Gastroesophageal sphincter (tissue), 4 donors: Measurements from ENCODE around the gene BROX. TPM values are rescaled to one million over a fixed set of nuclear protein-coding genes. Genes with fewer than 3 reads are reported as not detected.
A peak's percentile ranks its signal among the peaks of the same experiment; 100 is the strongest.
"Not testable (repeated sequence)": the region's sequence is repeated elsewhere in the genome, so short reads cannot be mapped to it uniquely, and the experiment has no call there.

Experiments used
- ATAC-seq: fragments of 150-250 bp; one replicate; pipeline ENCODE4 v1.9.1; 2016; ENCODE audit warnings: mild to moderate bottlenecking, moderate library complexity
- H3K27ac ChIP-seq, 4 donors: fragments of 200-600 bp; sonication (generic) in 3 of 4; 1 replicate in 3 of 4; 2 replicates in 1 of 4; pipeline ENCODE4 v1.5.1; 2016 to 2019
- H3K27me3 ChIP-seq: fragments of 200-600 bp; sonication (generic); one replicate; pipeline ENCODE4 v1.5.1; 2019
- H3K36me3 ChIP-seq, 2 donors: fragments of 200-600 bp; sonication (generic); one replicate each; pipeline ENCODE4 v1.5.1; 2019; ENCODE audit warnings: control low read depth in 1 of 2
- H3K4me1 ChIP-seq, 3 donors: fragments of 200-600 bp; sonication (generic); 1 replicate in 2 of 3; 2 replicates in 1 of 3; pipeline ENCODE4 v1.5.1; 2016 to 2019; ENCODE audit warnings: control low read depth in 2 of 3
- H3K4me3 ChIP-seq, 2 donors: fragments of 200-600 bp; sonication (generic); one replicate each; pipeline ENCODE4 v1.5.1; 2019; ENCODE audit warnings: mild to moderate bottlenecking in 1 of 2, moderate library complexity in 1 of 2
- H3K9me3 ChIP-seq, 3 donors: fragments of 200-600 bp; sonication (generic); one replicate each; pipeline ENCODE4 v1.5.1; 2017 to 2019; ENCODE audit warnings: control low read depth in 2 of 3
- EP300 ChIP-seq: sonication (generic); formaldehyde crosslinking; IDR thresholded peaks from one replicate; pipeline ENCODE4 v1.6.1; 2017; ENCODE audit warnings: antibody characterized with exemption, mild to moderate bottlenecking
- POLR2A ChIP-seq, 2 donors: fragments of 450-650 bp; IDR thresholded peaks; one replicate each; pipeline ENCODE4 v1.6.1; 2017; ENCODE audit warnings: antibody characterized with exemption in 2 of 2, mild to moderate bottlenecking in 2 of 2, moderate library complexity in 1 of 2
- POLR2AphosphoS5 ChIP-seq: sonication (generic); formaldehyde crosslinking; IDR thresholded peaks from one replicate; pipeline ENCODE4 v1.6.1; 2017; ENCODE audit warnings: antibody characterized with exemption
- WGBS, 2 donors: methylation state at CpG; one replicate each; pipeline ENCODE4 v1.1.5; 2018; ENCODE audit warnings: low coverage in 1 of 2; 5-methylcytosine and 5-hydroxymethylcytosine counted together
- total RNA-seq, 4 donors: library from RNA; depleted of rRNA; stranded (reverse); fragments of >200 nt; gene quantifications; one replicate each; pipeline ENCODE4 v1.1.0, GENCODE V29; 2016
- TF ChIP-seq, protein P1 (sequence below), 4 experiments: fragments of 200-600 bp in 2 of 4; fragments of 450-650 bp in 2 of 4; sonication (generic) in 1 of 4; IDR thresholded peaks; one replicate each; pipeline ENCODE4 v1.5.1; 2017 to 2019; ENCODE audit warnings: antibody characterized with exemption in 4 of 4, mild to moderate bottlenecking in 2 of 4, moderate library complexity in 2 of 4

The BROX gene, protein sequence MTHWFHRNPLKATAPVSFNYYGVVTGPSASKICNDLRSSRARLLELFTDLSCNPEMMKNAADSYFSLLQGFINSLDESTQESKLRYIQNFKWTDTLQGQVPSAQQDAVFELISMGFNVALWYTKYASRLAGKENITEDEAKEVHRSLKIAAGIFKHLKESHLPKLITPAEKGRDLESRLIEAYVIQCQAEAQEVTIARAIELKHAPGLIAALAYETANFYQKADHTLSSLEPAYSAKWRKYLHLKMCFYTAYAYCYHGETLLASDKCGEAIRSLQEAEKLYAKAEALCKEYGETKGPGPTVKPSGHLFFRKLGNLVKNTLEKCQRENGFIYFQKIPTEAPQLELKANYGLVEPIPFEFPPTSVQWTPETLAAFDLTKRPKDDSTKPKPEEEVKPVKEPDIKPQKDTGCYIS
- total RNA-seq, result 100 to 1,000 TPM in 1 of 4 donors, 10 to 100 TPM in 3; 41.3 to 111 (median 63.2) TPM

DNA sequence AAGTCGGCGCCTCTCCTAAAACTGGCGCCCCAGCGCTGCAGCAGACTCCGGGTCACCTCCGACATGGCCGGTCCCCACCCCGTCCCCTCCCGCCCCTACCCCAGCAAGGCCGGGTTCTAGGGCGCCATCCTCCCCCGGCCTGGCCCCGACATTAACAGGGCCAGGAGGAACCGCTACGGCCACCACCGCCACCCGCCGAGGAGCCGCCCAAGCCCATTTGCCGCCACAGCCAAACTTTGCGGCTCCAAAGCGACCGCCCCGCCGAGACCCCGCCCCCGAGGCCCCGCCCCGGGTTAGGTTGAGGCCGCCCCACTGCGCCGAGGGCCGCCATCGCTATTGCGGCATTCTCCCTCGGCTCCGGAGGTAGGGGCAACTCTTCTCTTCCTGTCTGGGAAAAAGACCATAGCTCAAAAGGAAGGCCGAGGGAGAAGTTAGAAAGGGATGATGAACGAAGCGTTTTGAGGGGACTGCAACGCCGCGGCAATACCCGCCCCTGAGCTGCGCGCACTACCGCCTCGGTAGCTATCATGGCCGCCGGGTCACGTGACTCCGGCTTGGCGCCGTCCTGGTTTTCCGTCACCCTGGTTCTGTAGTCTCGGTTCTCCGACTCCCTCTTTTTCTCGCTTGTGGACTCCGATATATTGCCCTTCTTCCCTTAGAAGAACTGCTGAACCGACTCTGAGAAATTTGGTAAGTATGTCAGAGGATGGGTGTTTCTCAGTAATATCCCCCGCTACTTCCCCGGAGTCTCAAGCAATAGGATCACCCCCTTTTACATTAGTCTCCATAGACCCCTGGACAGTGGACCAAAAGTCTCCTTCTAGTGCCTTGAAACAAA, at the start of gene BROX, which contains the start of gene AIDA:
Gene BROX, plus strand, starts transcription at position 312 of the 838 bp plus-strand sequence. CDS start 3,136 bp downstream, outside the sequence.
Gene AIDA, minus strand, starts transcription at position 239 of the 838 bp plus-strand sequence. Its CDS starts 174 bp downstream, at position 65.
- peak; percentile 94 for ATAC-seq
- Histone ChIP-seq H3K4me1 (peaks cover 0 to 61% (median 17%) of the 10 kb centered on the region in 3 donors), H3K4me3 (peak within 1 kb of the TSS; percentile 70 to 91), H3K9me3 (no peaks in the 10 kb centered on the region), H3K27me3 (no peaks in the 10 kb centered on the region), H3K27ac (peak within 1 kb of the TSS; percentile 94 to 97 (median 97)), H3K36me3 (peaks cover 0 to 26% of the 10 kb centered on the region in 2 donors)
- whole genome bisulfite sequencing, 2 donors, result 0% methylated on average over 1 of the region's 62 CpGs; no CpG with 5 or more reads in 1 of the 2 donors
- TF ChIP-seq, protein P1, sequence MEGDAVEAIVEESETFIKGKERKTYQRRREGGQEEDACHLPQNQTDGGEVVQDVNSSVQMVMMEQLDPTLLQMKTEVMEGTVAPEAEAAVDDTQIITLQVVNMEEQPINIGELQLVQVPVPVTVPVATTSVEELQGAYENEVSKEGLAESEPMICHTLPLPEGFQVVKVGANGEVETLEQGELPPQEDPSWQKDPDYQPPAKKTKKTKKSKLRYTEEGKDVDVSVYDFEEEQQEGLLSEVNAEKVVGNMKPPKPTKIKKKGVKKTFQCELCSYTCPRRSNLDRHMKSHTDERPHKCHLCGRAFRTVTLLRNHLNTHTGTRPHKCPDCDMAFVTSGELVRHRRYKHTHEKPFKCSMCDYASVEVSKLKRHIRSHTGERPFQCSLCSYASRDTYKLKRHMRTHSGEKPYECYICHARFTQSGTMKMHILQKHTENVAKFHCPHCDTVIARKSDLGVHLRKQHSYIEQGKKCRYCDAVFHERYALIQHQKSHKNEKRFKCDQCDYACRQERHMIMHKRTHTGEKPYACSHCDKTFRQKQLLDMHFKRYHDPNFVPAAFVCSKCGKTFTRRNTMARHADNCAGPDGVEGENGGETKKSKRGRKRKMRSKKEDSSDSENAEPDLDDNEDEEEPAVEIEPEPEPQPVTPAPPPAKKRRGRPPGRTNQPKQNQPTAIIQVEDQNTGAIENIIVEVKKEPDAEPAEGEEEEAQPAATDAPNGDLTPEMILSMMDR (IDR thresholded peaks at IDR 0.05), result no peak
- TF ChIP-seq POLR2A (IDR thresholded peaks at IDR 0.05), result peak in 1 of 2 donors; percentile 48
- TF ChIP-seq EP300, result no peak
- TF ChIP-seq POLR2AphosphoS5, result peak; percentile 50

DNA sequence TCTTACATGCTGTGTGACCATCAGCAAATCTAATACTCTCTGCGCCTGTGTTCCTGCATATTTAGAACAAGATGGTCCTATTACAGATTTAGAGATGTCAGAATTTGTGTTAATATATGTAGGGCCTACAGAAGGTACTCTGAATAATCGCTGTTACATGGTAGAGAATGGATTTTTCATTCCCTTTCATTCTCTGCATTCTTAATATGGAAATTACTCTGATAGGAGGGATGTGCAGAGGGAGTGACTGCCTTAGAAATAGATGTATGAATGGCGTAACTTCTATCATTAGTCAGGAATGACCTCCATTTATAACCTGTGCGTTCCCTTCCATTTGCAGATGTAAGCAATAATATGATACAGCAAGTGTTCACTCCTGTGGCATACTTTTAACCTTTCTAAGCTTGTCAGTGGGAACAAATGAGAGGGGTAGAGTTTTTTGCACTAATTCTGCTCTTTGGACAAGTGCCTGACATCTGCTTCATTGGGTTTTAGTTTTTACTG, 48.9 kb upstream of the BROX start:
- Histone ChIP-seq H3K27ac (no peak overlapping the region), H3K27me3 (no peaks in the 10 kb centered on the region), H3K9me3 (no peaks in the 10 kb centered on the region), H3K4me3 (no peak overlapping the region), H3K4me1 (peaks cover 0 to 6% (median 0%) of the 10 kb centered on the region in 3 donors), H3K36me3 (peaks cover 38 to 94% of the 10 kb centered on the region in 2 donors)
- TF ChIP-seq POLR2A (IDR thresholded peaks at IDR 0.05) (no peak), EP300 (no peak)
- TF ChIP-seq, protein P1 (IDR thresholded peaks at IDR 0.05), result no peak
- ATAC-seq, result no peak
- WGBS, 2 donors, result 85 to 88% methylated on average over 4 of the region's 4 CpGs

DNA sequence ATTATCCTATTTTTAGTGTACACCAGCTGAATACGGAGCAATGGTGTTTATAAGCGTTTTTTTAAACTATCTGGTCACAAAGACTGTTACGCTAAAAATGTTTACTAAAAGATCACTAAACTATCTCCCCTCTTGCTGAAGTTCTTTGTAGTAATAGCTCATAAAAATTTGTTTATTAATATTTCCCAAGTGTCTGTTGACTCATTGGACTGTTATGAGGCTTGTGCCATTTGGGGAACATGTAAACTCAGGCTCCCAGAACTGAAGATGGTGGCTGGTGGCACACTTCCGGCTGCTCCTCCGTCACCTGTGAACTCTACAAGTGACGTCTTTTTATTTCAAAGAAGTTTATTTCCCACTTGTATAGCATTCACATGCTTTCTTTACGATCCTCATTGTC, 46.4 kb upstream of the BROX start:
- Histone ChIP-seq H3K27ac (peak overlapping the region in 1 of 4 donors; percentile 21), H3K27me3 (no peaks in the 10 kb centered on the region), H3K4me1 (peaks cover 0 to 18% (median 0%) of the 10 kb centered on the region in 3 donors), H3K4me3 (no peak overlapping the region), H3K9me3 (no peaks in the 10 kb centered on the region), H3K36me3 (peaks cover 23 to 74% of the 10 kb centered on the region in 2 donors)
- no peak for ATAC-seq
- TF ChIP-seq POLR2A (IDR thresholded peaks at IDR 0.05), result no peak
- no peak for TF ChIP-seq POLR2AphosphoS5
- TF ChIP-seq, protein P1 (IDR thresholded peaks at IDR 0.05), result no peak
- no peak for TF ChIP-seq EP300
- whole genome bisulfite sequencing, 2 donors, result 81 to 83% methylated on average over 5 to 7 of the region's 7 CpGs

DNA sequence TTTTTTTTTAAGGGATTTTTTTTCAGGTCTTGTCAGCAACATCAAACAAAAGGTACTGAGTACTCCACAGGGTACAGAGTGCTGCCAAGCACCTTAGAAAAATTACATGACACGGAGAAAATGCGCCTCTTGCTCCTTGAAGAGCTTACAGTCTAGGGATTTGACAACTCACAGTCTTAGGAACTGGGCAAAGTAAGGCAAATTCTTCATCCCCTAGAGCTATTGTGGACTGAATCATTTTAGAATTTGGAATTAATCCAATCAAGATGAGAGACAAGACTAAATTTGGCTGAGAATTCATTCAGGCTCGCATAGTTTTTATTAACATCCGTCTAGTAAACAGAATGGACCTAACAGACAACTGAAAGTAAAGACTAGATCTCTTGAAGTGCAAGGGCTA, 44.2 kb upstream of the BROX start:
- H3K36me3 ChIP-seq, result peaks cover 16 to 74% of the 10 kb centered on the region in 2 donors
- no CpG with 5 or more reads among the region's 4 CpGs for WGBS, 2 donors
- H3K27ac ChIP-seq, result peak overlapping the region in 1 of 4 donors; percentile 55
- H3K4me3 ChIP-seq, ATAC-seq, H3K27me3 ChIP-seq, H3K9me3 ChIP-seq: not testable (repeated sequence)
- H3K4me1 ChIP-seq, result peaks cover 0 to 22% (median 0%) of the 10 kb centered on the region in 3 donors

DNA sequence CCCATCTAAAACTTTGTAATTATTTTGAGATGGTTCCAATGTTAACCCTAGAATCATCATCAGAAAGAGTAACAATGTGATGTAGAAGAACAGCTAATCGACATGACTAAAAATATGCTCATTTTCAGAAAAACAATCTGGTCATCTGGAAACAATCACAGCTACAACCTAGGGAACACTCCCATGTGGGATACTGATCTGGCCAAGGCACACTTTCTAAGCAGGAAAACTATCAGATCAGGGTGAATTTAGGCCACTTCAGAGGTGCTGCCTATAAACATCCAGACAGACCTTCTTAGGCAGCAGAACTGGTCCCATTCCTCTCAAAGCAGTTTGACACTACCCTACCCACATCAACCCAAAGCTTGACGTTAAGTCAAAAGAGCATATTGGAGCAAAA, 43.3 kb upstream of the BROX start:
- not testable (repeated sequence) for H3K27ac ChIP-seq, H3K4me3 ChIP-seq, H3K9me3 ChIP-seq, H3K27me3 ChIP-seq
- 67% methylated on average over 1 of the region's 2 CpGs; no CpG with 5 or more reads in 1 of the 2 donors for whole genome bisulfite sequencing, 2 donors
- H3K4me1 ChIP-seq, result peaks cover 0 to 22% (median 0%) of the 10 kb centered on the region in 3 donors
- peaks cover 16 to 74% of the 10 kb centered on the region in 2 donors for H3K36me3 ChIP-seq
- peak; percentile 52 for ATAC-seq
